MM.1S (cell line): ENCODE data around the gene COLEC11.

Source experiments
- DNase-seq: peaks from one replicate; pipeline ENCODE4 v3.0.0-alpha.2; 2015
- H2AFZ ChIP-seq: fragments of 300-600 bp; sonication (generic); 2 replicates; pipeline ENCODE4 v1.6.0; 2016; ENCODE audit warnings: antibody characterized with exemption, low read length
- H3F3A ChIP-seq: fragments of 300-600 bp; sonication (generic); 2 replicates; pipeline ENCODE4 v1.6.1; 2016; ENCODE audit warnings: mild to moderate bottlenecking, antibody characterized with exemption, low read length, moderate library complexity, mixed read lengths; ENCODE audit not compliant: insufficient read depth
- H3K27ac ChIP-seq: fragments of 300-600 bp; sonication (generic); 2 replicates; pipeline ENCODE4 v1.5.1; 2016; ENCODE audit warnings: mild to moderate bottlenecking, low read length
- H3K27me3 ChIP-seq: fragments of 300-600 bp; sonication (generic); replicated peaks from 2 replicates; pipeline ENCODE4 v1.6.0; 2016; ENCODE audit warnings: low read length; ENCODE audit not compliant: insufficient read depth
- H3K36me3 ChIP-seq: fragments of 300-600 bp; sonication (generic); replicated peaks from 2 replicates; pipeline ENCODE4 v1.6.1; 2016; ENCODE audit warnings: mild to moderate bottlenecking, low read length, mixed read lengths; ENCODE audit not compliant: insufficient read depth
- H3K4me1 ChIP-seq: fragments of 300-600 bp; sonication (generic); 2 replicates; pipeline ENCODE4 v1.6.1; 2016; ENCODE audit warnings: low read length, mixed read lengths
- H3K4me2 ChIP-seq: fragments of 300-600 bp; sonication (generic); 2 replicates; pipeline ENCODE4 v1.6.0; 2016; ENCODE audit warnings: low read depth, low read length
- H3K4me3 ChIP-seq: fragments of 300-600 bp; sonication (generic); 2 replicates; pipeline ENCODE4 v1.5.1; 2016; ENCODE audit warnings: low read length, mixed read lengths
- H3K79me2 ChIP-seq: fragments of 300-600 bp; sonication (generic); 2 replicates; pipeline ENCODE4 v1.6.1; 2016; ENCODE audit warnings: mixed run types, low read length, mixed read lengths
- H3K9ac ChIP-seq: fragments of 300-600 bp; sonication (generic); 2 replicates; pipeline ENCODE4 v1.6.1; 2016; ENCODE audit warnings: low read length, mixed read lengths
- H3K9me2 ChIP-seq: fragments of 300-600 bp; sonication (generic); replicated peaks from 2 replicates; pipeline ENCODE4 v1.6.1; 2016; ENCODE audit warnings: mild to moderate bottlenecking, low read length, mixed read lengths; ENCODE audit not compliant: insufficient read depth
- H3K9me3 ChIP-seq: fragments of 300-600 bp; sonication (generic); replicated peaks from 2 replicates; pipeline ENCODE4 v1.6.1; 2016; ENCODE audit warnings: mild to moderate bottlenecking, low read length, mixed read lengths; ENCODE audit not compliant: insufficient read depth
- H4K20me1 ChIP-seq: fragments of 300-600 bp; sonication (generic); 2 replicates; pipeline ENCODE4 v1.6.1; 2016; ENCODE audit warnings: mild to moderate bottlenecking, low read length, moderate library complexity, mixed read lengths; ENCODE audit not compliant: insufficient read depth
- CTCF ChIP-seq: fragments of 300-600 bp; sonication (generic); IDR thresholded peaks from 2 replicates; pipeline ENCODE4 v1.5.1; 2016; ENCODE audit warnings: antibody characterized with exemption, low read length, mixed read lengths
- EZH2 ChIP-seq: fragments of 300-600 bp; sonication (generic); optimal IDR thresholded peaks from 2 replicates; pipeline ENCODE3; 2017; ENCODE audit warnings: low read depth, mild to moderate bottlenecking, antibody characterized with exemption, low read length, mixed read lengths
- EZH2phosphoT487 ChIP-seq: fragments of 300-600 bp; sonication (generic); IDR thresholded peaks from 2 replicates; pipeline ENCODE4 v1.6.1; 2018; ENCODE audit warnings: antibody characterized with exemption, low read length

The COLEC11 gene

GRCh38 chr2:3602553-3603339 is 7.8 kb downstream of the COLEC11 start:
- H3K4me2 ChIP-seq = no peak overlapping the region
- DNase-seq = no peak
- no peaks in the 10 kb centered on the region for H3K9me3 ChIP-seq
- H3K9me2 ChIP-seq = no peaks in the 10 kb centered on the region
- H3K9ac ChIP-seq = no peak overlapping the region
- no peak overlapping the region for H3K4me3 ChIP-seq
- no peaks in the 10 kb centered on the region for H3K79me2 ChIP-seq
- H3F3A ChIP-seq = no peaks in the 10 kb centered on the region
- no peaks in the 10 kb centered on the region for H3K4me1 ChIP-seq
- H3K27ac ChIP-seq = no peak overlapping the region
- no peaks in the 10 kb centered on the region for H4K20me1 ChIP-seq
- H2AFZ ChIP-seq = no peak overlapping the region
- TF ChIP-seq CTCF (no peak), EZH2 (no peak), EZH2phosphoT487 (no peak)
- no peaks in the 10 kb centered on the region for H3K27me3 ChIP-seq
- H3K36me3 ChIP-seq = no peaks in the 10 kb centered on the region

GRCh38 chr2:3603536-3604206 is 8.8 kb downstream of the COLEC11 start:
- Histone ChIP-seq H3K79me2 (no peaks in the 10 kb centered on the region), H3K4me3 (no peak overlapping the region), H3K36me3 (no peaks in the 10 kb centered on the region), H3K9me3 (no peaks in the 10 kb centered on the region), H3K27ac (no peak overlapping the region), H3F3A (no peaks in the 10 kb centered on the region), H3K27me3 (no peaks in the 10 kb centered on the region), H3K9ac (no peak overlapping the region), H3K4me1 (peaks cover 3% of the 10 kb centered on the region), H2AFZ (no peak overlapping the region), H3K4me2 (no peak overlapping the region), H4K20me1 (no peaks in the 10 kb centered on the region), H3K9me2 (no peaks in the 10 kb centered on the region)
- no peak for TF ChIP-seq EZH2
- DNase-seq = no peak

- DNase-seq = no peak
- H3K27ac ChIP-seq = no peak overlapping the region
- no peaks in the 10 kb centered on the region for H3K79me2 ChIP-seq
- H3F3A ChIP-seq = no peaks in the 10 kb centered on the region
- no peak overlapping the region for H3K4me3 ChIP-seq
- no peak overlapping the region for H3K9ac ChIP-seq
- no peaks in the 10 kb centered on the region for H3K27me3 ChIP-seq
- no peak for TF ChIP-seq EZH2
- no peak for TF ChIP-seq CTCF
- no peak for TF ChIP-seq EZH2phosphoT487
- H3K9me2 ChIP-seq = no peaks in the 10 kb centered on the region
- no peaks in the 10 kb centered on the region for H3K36me3 ChIP-seq
- no peaks in the 10 kb centered on the region for H3K9me3 ChIP-seq
- H2AFZ ChIP-seq = no peak overlapping the region
- H3K4me1 ChIP-seq = peaks cover 6% of the 10 kb centered on the region
- no peaks in the 10 kb centered on the region for H4K20me1 ChIP-seq
- no peak overlapping the region for H3K4me2 ChIP-seq
Measured at GRCh38 chr2:3604207-3604877, 9.4 kb downstream of the COLEC11 start.
